Mesendoderm (in vitro differentiated cells): Measurements from ENCODE around the gene UBE2D1.

Source experiments
- DNase-seq: peaks from one replicate; pipeline ENCODE4 v3.0.0; 2013
- H2AK5ac ChIP-seq: 2 replicates; pipeline ENCODE4 v1.6.1; 2013; ENCODE audit warnings: low read length, inconsistent platforms
- H2BK120ac ChIP-seq: 2 replicates; pipeline ENCODE4 v1.6.1; 2013; ENCODE audit warnings: low read depth, mild to moderate bottlenecking, low read length, moderate library complexity, mixed read lengths
- H2BK15ac ChIP-seq: replicated peaks from 2 replicates; pipeline ENCODE4 v1.6.1; 2013; ENCODE audit warnings: low read depth, mild to moderate bottlenecking, moderate library complexity
- H2BK5ac ChIP-seq: 2 replicates; pipeline ENCODE4 v1.6.1; 2013; ENCODE audit warnings: low read length, inconsistent platforms
- H3K18ac ChIP-seq: 2 replicates; pipeline ENCODE4 v1.6.1; 2013; ENCODE audit warnings: mild to moderate bottlenecking, low read length, mixed read lengths
- H3K23ac ChIP-seq: one replicate; pipeline ENCODE4 v1.6.1; 2013; ENCODE audit warnings: low read length
- H3K27ac ChIP-seq: 2 replicates; pipeline ENCODE4 v1.5.1; 2013; ENCODE audit warnings: low read depth, mild to moderate bottlenecking, inconsistent platforms, low read length, moderate library complexity
- H3K27me3 ChIP-seq: 2 replicates; pipeline ENCODE4 v1.6.1; 2013; ENCODE audit warnings: low read length, control low read depth, mild to moderate bottlenecking, inconsistent platforms; ENCODE audit not compliant: insufficient read depth, poor library complexity
- H3K36me3 ChIP-seq: 2 replicates; pipeline ENCODE4 v1.6.1; 2013; ENCODE audit warnings: low read length, inconsistent platforms; ENCODE audit not compliant: control insufficient read depth, insufficient read depth
- H3K4ac ChIP-seq: one replicate; pipeline ENCODE4 v1.6.1; 2013; ENCODE audit warnings: low read depth, mild to moderate bottlenecking, low read length, moderate library complexity
- H3K4me1 ChIP-seq: 2 replicates; pipeline ENCODE4 v1.6.1; 2013; ENCODE audit warnings: low read depth, low read length, inconsistent platforms; ENCODE audit not compliant: control insufficient read depth
- H3K4me2 ChIP-seq: 2 replicates; pipeline ENCODE4 v1.6.1; 2013; ENCODE audit warnings: low read length
- H3K4me3 ChIP-seq: 2 replicates; pipeline ENCODE4 v1.5.1; 2013; ENCODE audit warnings: mild to moderate bottlenecking, low read length
- H3K56ac ChIP-seq: one replicate; pipeline ENCODE4 v1.6.1; 2013; ENCODE audit warnings: low read length
- H3K79me1 ChIP-seq: 2 replicates; pipeline ENCODE4 v1.6.1; 2013; ENCODE audit warnings: low read length, inconsistent platforms
- H3K79me2 ChIP-seq: 2 replicates; pipeline ENCODE4 v1.6.1; 2013; ENCODE audit warnings: mild to moderate bottlenecking, low read length; ENCODE audit not compliant: control insufficient read depth, insufficient read depth
- H3K9ac ChIP-seq: 2 replicates; pipeline ENCODE4 v1.6.1; 2013; ENCODE audit warnings: low read length, inconsistent platforms
- H4K5ac ChIP-seq: one replicate; pipeline ENCODE4 v1.6.1; 2013; ENCODE audit warnings: low read length
- H4K8ac ChIP-seq: one replicate; pipeline ENCODE4 v1.6.1; 2013; ENCODE audit warnings: low read depth, mild to moderate bottlenecking, control low read depth, low read length, moderate library complexity
- WGBS: extraction: QIAGEN DNeasy Blood & Tissue Kit; methylation state at CpG from one replicate; pipeline ENCODE4 v1.1.7; 2013; ENCODE audit warnings: low lambda C conversion rate, missing lambda C conversion rate; ENCODE audit not compliant: insufficient coverage; ENCODE audit errors: extremely low coverage; 5-methylcytosine and 5-hydroxymethylcytosine counted together

The UBE2D1 gene

GRCh38 chr10:58319599-58319998, 15.2 kb upstream of the UBE2D1 start:
- Histone ChIP-seq H2BK15ac (no peak overlapping the region), H3K27ac (no peak overlapping the region), H3K4me1 (no peaks in the 10 kb centered on the region), H3K18ac (no peak overlapping the region), H3K9ac (no peak overlapping the region), H3K4me3 (no peak overlapping the region), H3K79me1 (no peaks in the 10 kb centered on the region), H3K79me2 (no peaks in the 10 kb centered on the region), H3K4me2 (no peak overlapping the region), H2BK120ac (no peak overlapping the region), H3K27me3 (no peaks in the 10 kb centered on the region), H2AK5ac (no peak overlapping the region), H2BK5ac (no peak overlapping the region), H3K23ac (no peak overlapping the region), H3K36me3 (no peaks in the 10 kb centered on the region), H3K56ac (no peak overlapping the region), H3K4ac (no peak overlapping the region), H4K8ac (no peak overlapping the region), H4K5ac (no peak overlapping the region)
- WGBS, result no CpG with 5 or more reads among the region's 1 CpG
- peak; percentile 5 for DNase-seq

GRCh38 chr10:58320351-58321049, 14.3 kb upstream of the UBE2D1 start:
- no peaks in the 10 kb centered on the region for H3K36me3 ChIP-seq
- no peak overlapping the region for H3K4me3 ChIP-seq
- no peak overlapping the region for H3K27ac ChIP-seq
- H4K8ac ChIP-seq, result no peak overlapping the region
- H3K4me1 ChIP-seq, result no peaks in the 10 kb centered on the region
- H3K27me3 ChIP-seq, result no peaks in the 10 kb centered on the region
- H3K9ac ChIP-seq, result no peak overlapping the region
- no peak overlapping the region for H3K4me2 ChIP-seq
- H3K56ac ChIP-seq, result no peak overlapping the region
- H2BK5ac ChIP-seq, result no peak overlapping the region
- no peaks in the 10 kb centered on the region for H3K79me1 ChIP-seq
- DNase-seq, result no peak
- WGBS, result no CpG with 5 or more reads among the region's 4 CpGs
- H2BK15ac ChIP-seq, result no peak overlapping the region
- no peak overlapping the region for H4K5ac ChIP-seq
- H2AK5ac ChIP-seq, result no peak overlapping the region
- H3K18ac ChIP-seq, result no peak overlapping the region
- H3K23ac ChIP-seq, result no peak overlapping the region
- no peaks in the 10 kb centered on the region for H3K79me2 ChIP-seq
- H2BK120ac ChIP-seq, result no peak overlapping the region
- no peak overlapping the region for H3K4ac ChIP-seq

- Histone ChIP-seq H4K5ac (no peak overlapping the region), H3K18ac (no peak overlapping the region), H3K27me3 (no peaks in the 10 kb centered on the region), H3K79me1 (no peaks in the 10 kb centered on the region), H3K79me2 (no peaks in the 10 kb centered on the region), H3K4me1 (no peaks in the 10 kb centered on the region), H4K8ac (no peak overlapping the region), H3K4me3 (no peak overlapping the region), H3K9ac (no peak overlapping the region), H2BK120ac (no peak overlapping the region), H3K27ac (no peak overlapping the region), H2AK5ac (no peak overlapping the region), H2BK15ac (no peak overlapping the region), H3K23ac (no peak overlapping the region), H3K4ac (no peak overlapping the region), H2BK5ac (no peak overlapping the region), H3K4me2 (no peak overlapping the region), H3K36me3 (no peaks in the 10 kb centered on the region), H3K56ac (no peak overlapping the region)
- no CpG with 5 or more reads among the region's 3 CpGs for WGBS
- DNase-seq, result no peak
These were observed 12.6 kb upstream of the UBE2D1 start for GRCh38 chr10:58322072-58322834.

- H3K27me3 ChIP-seq, result no peaks in the 10 kb centered on the region
- H3K56ac ChIP-seq, result no peak overlapping the region
- no peaks in the 10 kb centered on the region for H3K4me1 ChIP-seq
- no peak overlapping the region for H3K27ac ChIP-seq
- no peak overlapping the region for H3K4me2 ChIP-seq
- no peak overlapping the region for H3K18ac ChIP-seq
- no peaks in the 10 kb centered on the region for H3K36me3 ChIP-seq
- H3K23ac ChIP-seq, result no peak overlapping the region
- no peak overlapping the region for H4K8ac ChIP-seq
- no peak overlapping the region for H3K4me3 ChIP-seq
- no peaks in the 10 kb centered on the region for H3K79me2 ChIP-seq
- H3K9ac ChIP-seq, result no peak overlapping the region
- no peak overlapping the region for H3K4ac ChIP-seq
- H4K5ac ChIP-seq, result no peak overlapping the region
- H2AK5ac ChIP-seq, result no peak overlapping the region
- no peak overlapping the region for H2BK120ac ChIP-seq
- WGBS, result no CpG with 5 or more reads among the region's 1 CpG
- no peaks in the 10 kb centered on the region for H3K79me1 ChIP-seq
- no peak overlapping the region for H2BK5ac ChIP-seq
- DNase-seq, result no peak
- H2BK15ac ChIP-seq, result no peak overlapping the region
These were observed 12.0 kb upstream of the UBE2D1 start for GRCh38 chr10:58322835-58323209.

GRCh38 chr10:58326967-58327381, 7.8 kb upstream of the UBE2D1 start:
- no peaks in the 10 kb centered on the region for H3K79me2 ChIP-seq
- H4K5ac ChIP-seq, result no peak overlapping the region
- H3K18ac ChIP-seq, result no peak overlapping the region
- no peak overlapping the region for H2BK120ac ChIP-seq
- H3K79me1 ChIP-seq, result no peaks in the 10 kb centered on the region
- no peak overlapping the region for H3K56ac ChIP-seq
- H4K8ac ChIP-seq, result no peak overlapping the region
- H3K36me3 ChIP-seq, result no peaks in the 10 kb centered on the region
- no CpG with 5 or more reads among the region's 25 CpGs for WGBS
- no peak overlapping the region for H3K27ac ChIP-seq
- no peaks in the 10 kb centered on the region for H3K27me3 ChIP-seq
- H3K4me3 ChIP-seq, result no peak overlapping the region
- H3K4me1 ChIP-seq, result no peaks in the 10 kb centered on the region
- DNase-seq, result no peak
- no peak overlapping the region for H3K9ac ChIP-seq
- H2BK5ac ChIP-seq, result no peak overlapping the region
- H2AK5ac ChIP-seq, result no peak overlapping the region
- H3K23ac ChIP-seq, result no peak overlapping the region
- no peak overlapping the region for H3K4me2 ChIP-seq
- no peak overlapping the region for H3K4ac ChIP-seq
- H2BK15ac ChIP-seq, result no peak overlapping the region
